RWPE2 (cell line): Measurements from ENCODE around the gene ELMO3.

Experiments used
- ATAC-seq: fragments of 200-7000 bp; cut with Tn5 transposase; 3 replicates; pipeline ENCODE4 v1.9.1; 2021; ENCODE audit warnings: low read depth
- DNase-seq: peaks from one replicate; pipeline ENCODE4 v3.0.0-alpha.2; 2020; ENCODE audit warnings: low spot score
- H3K27ac ChIP-seq: fragments of 450-650 bp; 2 replicates; pipeline ENCODE4 v1.5.1; 2017; ENCODE audit warnings: mild to moderate bottlenecking; ENCODE audit not compliant: poor library complexity, severe bottlenecking
- H3K27me3 ChIP-seq: fragments of 250-450 bp; sonication (Bioruptor Pico); 2 replicates; pipeline ENCODE4 v1.5.1; 2021; ENCODE audit warnings: mild to moderate bottlenecking, moderate library complexity; ENCODE audit not compliant: insufficient read depth, poor library complexity, severe bottlenecking
- H3K36me3 ChIP-seq: fragments of 250-450 bp; sonication (Bioruptor Pico); 2 replicates; pipeline ENCODE4 v1.5.1; 2020; ENCODE audit warnings: low read depth, mild to moderate bottlenecking, moderate library complexity
- H3K4me1 ChIP-seq: fragments of 250-450 bp; sonication (Bioruptor Pico); 2 replicates; pipeline ENCODE4 v1.5.1; 2021; ENCODE audit warnings: mild to moderate bottlenecking, moderate library complexity; ENCODE audit not compliant: insufficient read depth, poor library complexity, severe bottlenecking
- H3K4me3 ChIP-seq: fragments of 250-450 bp; sonication (Bioruptor Pico); 2 replicates; pipeline ENCODE4 v1.5.1; 2021; ENCODE audit warnings: mild to moderate bottlenecking, moderate library complexity; ENCODE audit not compliant: severe bottlenecking
- H3K9me3 ChIP-seq: fragments of 250-450 bp; sonication (Bioruptor Pico); 2 replicates; pipeline ENCODE4 v1.5.1; 2021; ENCODE audit warnings: mild to moderate bottlenecking, moderate library complexity; ENCODE audit not compliant: severe bottlenecking
- CTCF ChIP-seq: fragments of 450-650 bp; IDR thresholded peaks from one replicate; pipeline ENCODE4 v1.5.1; 2017; ENCODE audit warnings: mild to moderate bottlenecking, moderate library complexity; ENCODE audit not compliant: poor library complexity, severe bottlenecking

The ELMO3 gene

DNA sequence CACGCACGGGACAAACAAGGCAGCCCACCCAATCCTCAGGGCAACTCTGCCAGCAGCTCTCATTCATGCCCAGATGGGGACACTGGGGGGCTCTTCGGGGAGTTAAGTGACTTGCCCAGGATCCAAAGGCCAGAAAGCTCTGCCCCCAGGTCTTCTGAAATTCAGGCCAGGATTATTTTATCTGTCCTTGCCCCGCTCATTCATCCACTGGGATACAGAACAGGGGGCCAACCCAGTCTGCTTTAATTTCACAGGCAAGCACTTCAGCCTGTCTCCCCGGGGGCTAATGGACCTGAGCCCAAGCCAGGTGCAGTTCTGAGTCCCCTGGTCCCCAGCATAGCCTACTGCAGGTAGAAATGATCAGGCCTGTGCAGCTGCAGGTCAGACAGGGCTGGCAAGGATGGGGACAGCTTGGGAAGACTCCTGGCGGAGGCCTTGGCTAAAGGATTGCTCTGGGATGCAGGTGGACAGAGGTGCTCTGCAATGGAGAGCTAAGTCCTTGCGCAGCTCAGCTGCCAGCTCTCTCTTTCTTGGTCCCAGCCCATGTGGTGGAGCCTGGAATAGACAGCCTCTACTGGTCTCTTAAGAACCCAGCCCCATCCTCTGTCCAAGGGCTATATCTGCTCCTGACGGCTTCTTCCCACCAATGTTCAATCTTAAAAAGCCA, 47.4 kb upstream of the ELMO3 start:
- DNase-seq (peak; percentile 28), ATAC-seq (no peak)
- Histone ChIP-seq H3K4me1 (no peaks in the 10 kb centered on the region), H3K27ac (peak overlapping the region; percentile 42), H3K36me3 (peaks cover 16% of the 10 kb centered on the region), H3K27me3 (no peaks in the 10 kb centered on the region), H3K9me3 (no peaks in the 10 kb centered on the region), H3K4me3 (no peak overlapping the region)
- TF ChIP-seq CTCF, result no peak

- Histone ChIP-seq H3K27me3 (no peaks in the 10 kb centered on the region), H3K4me3 (no peak overlapping the region), H3K4me1 (no peaks in the 10 kb centered on the region), H3K36me3 (no peaks in the 10 kb centered on the region), H3K27ac (no peak overlapping the region), H3K9me3 (no peaks in the 10 kb centered on the region)
- ATAC-seq (no peak), DNase-seq (peak; percentile 64)
- no peak for TF ChIP-seq CTCF
These were observed 44.2 kb upstream of the ELMO3 start for GRCh38 chr16:67154578-67155294.

GRCh38 chr16:67155295-67156142, 43.4 kb upstream of the ELMO3 start:
- no peak overlapping the region for H3K27ac ChIP-seq
- H3K4me3 ChIP-seq, result no peak overlapping the region
- DNase-seq, result peak; percentile 55
- H3K36me3 ChIP-seq, result no peaks in the 10 kb centered on the region
- ATAC-seq, result peak; percentile 59
- H3K4me1 ChIP-seq, result no peaks in the 10 kb centered on the region
- TF ChIP-seq CTCF, result peak; percentile 98
- no peaks in the 10 kb centered on the region for H3K9me3 ChIP-seq
- no peaks in the 10 kb centered on the region for H3K27me3 ChIP-seq

- Histone ChIP-seq H3K27ac (no peak overlapping the region), H3K27me3 (no peaks in the 10 kb centered on the region), H3K36me3 (no peaks in the 10 kb centered on the region), H3K4me1 (no peaks in the 10 kb centered on the region), H3K4me3 (no peak overlapping the region), H3K9me3 (no peaks in the 10 kb centered on the region)
- no peak for TF ChIP-seq CTCF
- ATAC-seq, result no peak
- DNase-seq, result peak; percentile 49
These were observed 42.6 kb upstream of the ELMO3 start for GRCh38 chr16:67156143-67156844.
